Jurkat, Clone E6-1 (cell line): ENCODE results near the gene HOXA6.

Experiments used
- DNase-seq: peaks from one replicate; pipeline ENCODE4 v3.0.0-alpha.2; 2011; ENCODE audit warnings: low read depth, low spot score
- H3K4me3 ChIP-seq: 2 replicates; pipeline ENCODE4 v1.5.1; 2011; ENCODE audit warnings: mild to moderate bottlenecking, low read length, control low read depth, moderate library complexity

HOXA6 gene

DNA sequence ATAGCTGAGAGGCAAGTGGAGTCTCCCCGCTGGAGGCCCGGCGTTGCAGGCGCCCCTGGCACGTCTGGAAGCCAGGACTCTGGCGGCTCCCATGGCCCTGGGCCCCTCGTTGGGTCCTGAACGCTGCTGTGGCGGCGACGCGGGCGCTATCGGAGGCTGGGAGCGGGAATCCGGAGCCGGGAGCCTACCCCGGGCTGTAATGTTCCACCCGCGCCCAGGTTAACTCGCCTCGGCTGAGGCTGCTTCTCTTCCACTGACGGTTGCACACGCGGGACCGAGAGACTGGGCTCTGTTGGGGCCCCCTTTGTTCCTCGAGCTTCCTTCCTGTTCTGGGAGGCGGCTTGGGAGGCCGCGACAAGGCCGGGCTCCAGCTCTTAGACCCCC is 2.8 kb downstream of the HOXA6 start:
- no peak overlapping the region for H3K4me3 ChIP-seq
- DNase-seq, result no peak

DNA sequence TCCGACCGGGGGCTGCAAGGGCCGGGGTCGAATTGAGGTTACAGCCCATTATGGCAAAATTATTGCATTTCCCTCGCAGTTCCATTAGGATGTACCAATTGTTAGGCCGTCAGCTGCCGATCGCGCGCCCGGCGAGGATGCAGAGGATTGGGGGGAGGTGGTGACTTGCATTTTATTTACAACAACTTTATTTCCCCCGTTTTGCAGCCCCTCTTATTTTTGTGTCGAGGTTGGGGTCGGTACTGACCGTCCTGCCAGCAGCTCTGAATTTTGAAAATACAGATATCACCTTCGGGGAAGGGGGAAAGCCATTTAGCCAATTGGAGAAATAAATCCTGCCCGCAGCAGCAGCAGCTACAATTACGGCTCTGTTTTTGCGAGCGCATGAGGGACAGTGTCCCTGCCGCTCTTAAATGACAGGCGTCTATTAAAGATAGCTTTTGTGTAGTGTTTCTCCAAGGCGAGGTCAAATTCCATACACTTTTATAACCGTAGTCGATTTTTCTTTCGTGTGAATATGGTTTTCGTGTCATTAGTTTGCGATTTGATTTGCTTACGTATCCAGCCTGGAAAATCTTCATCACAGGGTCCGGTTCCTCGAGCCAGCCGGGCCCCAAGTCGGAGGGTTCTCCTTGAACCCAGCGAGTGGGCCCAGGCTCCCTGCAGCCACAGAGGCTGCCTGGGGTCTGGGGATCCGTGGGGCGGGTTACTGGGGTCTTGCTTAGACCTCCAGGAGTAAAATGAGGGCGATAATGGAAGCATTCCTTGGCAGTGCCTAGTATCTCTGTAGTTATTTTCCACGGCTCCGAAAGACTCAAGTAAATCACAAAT is 3.4 kb downstream of the HOXA6 start:
- no peak overlapping the region for H3K4me3 ChIP-seq
- DNase-seq, result no peak

DNA sequence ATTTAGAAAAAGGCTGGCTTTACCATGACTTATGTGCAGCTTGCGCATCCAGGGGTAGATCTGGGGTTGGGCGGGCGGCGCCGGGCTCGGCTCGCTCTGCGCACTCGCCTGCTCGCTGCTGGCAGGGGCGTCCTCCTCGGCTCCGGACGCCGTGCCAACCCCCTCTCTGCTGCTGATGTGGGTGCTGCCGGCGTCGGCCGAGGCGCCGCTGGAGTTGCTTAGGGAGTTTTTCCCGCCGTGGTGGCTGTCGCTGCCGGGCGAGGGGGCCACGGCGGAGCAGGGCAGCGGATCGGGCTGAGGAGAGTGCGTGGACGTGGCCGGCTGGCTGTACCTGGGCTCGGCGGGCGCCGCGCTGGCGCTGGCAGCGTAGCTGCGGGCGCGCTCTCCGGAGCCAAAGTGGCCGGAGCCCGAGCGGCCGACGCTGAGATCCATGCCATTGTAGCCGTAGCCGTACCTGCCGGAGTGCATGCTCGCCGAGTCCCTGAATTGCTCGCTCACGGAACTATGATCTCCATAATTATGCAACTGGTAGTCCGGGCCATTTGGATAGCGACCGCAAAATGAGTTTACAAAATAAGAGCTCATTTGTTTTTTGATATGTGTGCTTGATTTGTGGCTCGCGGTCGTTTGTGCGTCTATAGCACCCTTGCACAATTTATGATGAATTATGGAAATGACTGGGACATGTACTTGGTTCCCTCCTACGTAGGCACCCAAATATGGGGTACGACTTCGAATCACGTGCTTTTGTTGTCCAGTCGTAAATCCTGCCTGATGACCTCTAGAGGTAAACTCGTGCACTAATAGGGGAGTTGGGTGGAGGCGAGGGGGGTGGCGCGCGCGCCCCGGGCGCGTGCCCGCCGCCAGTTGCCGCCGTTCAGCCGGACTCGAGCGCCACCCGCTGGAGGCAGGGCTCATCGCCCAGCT is 4.3 kb downstream of the HOXA6 start, which contains the start of gene HOXA5:
Gene HOXA5, minus strand, starts transcription at position 659 of the 927 bp plus-strand sequence. Its CDS starts 74 bp downstream, at position 585.
- H3K4me3 ChIP-seq, result no peak within 1 kb of the TSS
- no peak for DNase-seq

DNA sequence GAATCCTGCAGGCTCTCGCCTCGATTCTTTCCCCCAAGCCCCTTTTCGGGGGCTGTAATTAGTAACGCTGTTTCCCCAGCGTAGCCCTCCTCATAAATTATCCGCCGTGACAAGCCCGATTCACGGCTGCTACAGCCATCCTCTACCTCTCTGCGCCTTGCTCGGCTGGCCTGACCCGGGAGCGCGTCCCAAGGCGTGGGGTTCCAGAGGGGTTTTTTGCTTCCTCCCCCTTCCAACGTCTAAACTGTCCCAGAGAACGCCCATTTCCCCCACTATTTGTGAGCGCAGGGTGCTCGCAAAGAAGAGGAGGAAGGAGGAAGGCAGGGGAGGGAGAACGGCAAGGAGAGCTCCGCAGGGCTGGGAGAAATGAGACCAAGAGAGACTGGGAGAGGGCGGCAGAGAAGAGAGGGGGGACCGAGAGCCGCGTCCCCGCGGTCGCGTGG is 5.0 kb downstream of the HOXA6 start:
- H3K4me3 ChIP-seq, result no peak overlapping the region
- no peak for DNase-seq

GRCh38 chr7:27141923-27142579 is 5.5 kb downstream of the HOXA6 start:
- no peak for DNase-seq
- no peak overlapping the region for H3K4me3 ChIP-seq

- DNase-seq, result no peak
- H3K4me3 ChIP-seq, result no peak overlapping the region
Observed at GRCh38 chr7:27141137-27141922, 6.2 kb downstream of the HOXA6 start.

DNA sequence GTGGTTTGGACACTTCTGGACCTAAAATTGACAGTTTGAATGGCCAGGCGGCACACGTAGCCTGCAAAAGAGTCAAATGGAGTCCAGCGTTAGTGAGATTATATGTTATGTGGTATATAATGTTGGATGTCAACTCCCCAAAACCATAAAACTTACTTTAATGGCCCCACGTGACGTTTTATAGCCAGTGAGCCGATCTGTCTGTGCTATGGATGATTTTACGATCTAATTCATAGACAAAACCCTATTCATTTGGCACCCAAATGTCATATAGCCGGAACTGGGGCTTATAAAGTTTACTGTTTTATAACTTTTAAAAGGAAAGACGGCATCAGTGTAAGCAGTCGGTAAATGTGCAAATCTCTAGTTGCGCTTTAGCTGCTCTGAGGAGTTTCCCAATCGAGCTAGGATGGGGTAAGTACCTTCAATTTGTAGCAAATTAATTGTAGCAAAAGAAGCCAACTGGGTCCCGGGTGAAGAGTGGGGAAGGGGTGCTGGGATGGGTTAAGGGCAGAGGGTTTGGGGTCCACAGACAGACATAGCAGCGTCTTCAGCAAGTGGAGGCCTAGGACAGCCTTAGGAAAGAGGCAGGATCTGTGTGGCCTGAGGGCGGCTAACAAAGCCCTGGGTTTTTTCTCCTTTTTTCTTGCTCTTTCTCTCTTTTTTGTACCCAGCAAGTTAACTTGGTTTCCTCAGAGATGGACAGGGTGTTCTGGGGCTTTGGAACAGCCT is 7.3 kb downstream of the HOXA6 start:
- no peak overlapping the region for H3K4me3 ChIP-seq
- no peak for DNase-seq

- no peak for DNase-seq
- H3K4me3 ChIP-seq, result no peak overlapping the region
Observed at GRCh38 chr7:27139334-27140125, 8.0 kb downstream of the HOXA6 start.

- no peak for DNase-seq
- H3K4me3 ChIP-seq, result no peak overlapping the region
Observed at GRCh38 chr7:27138985-27139333, 8.6 kb downstream of the HOXA6 start.

DNA sequence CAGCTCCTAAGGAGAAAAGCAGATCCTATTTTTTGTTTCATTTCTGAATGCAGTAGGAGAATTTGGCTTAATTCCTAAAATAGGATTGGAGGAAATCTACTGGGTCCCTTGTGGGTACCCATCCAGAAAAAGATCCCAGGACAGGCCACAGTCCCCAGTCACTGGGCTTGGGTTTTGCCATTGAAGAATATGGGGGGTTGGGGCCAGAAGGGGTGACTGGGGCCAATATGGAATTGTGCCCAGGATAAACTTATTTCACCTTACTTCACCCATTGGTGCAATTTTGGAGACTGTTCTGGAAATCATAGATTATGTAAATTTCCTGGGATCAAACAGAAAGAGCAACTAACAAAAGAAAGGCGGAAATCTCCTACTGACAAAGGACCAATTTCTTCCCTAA is 9.1 kb downstream of the HOXA6 start:
- DNase-seq, result no peak
- no peak overlapping the region for H3K4me3 ChIP-seq

- no peak for DNase-seq
- H3K4me3 ChIP-seq, result no peak overlapping the region
Observed at GRCh38 chr7:27137640-27138315, 9.8 kb downstream of the HOXA6 start.

DNA sequence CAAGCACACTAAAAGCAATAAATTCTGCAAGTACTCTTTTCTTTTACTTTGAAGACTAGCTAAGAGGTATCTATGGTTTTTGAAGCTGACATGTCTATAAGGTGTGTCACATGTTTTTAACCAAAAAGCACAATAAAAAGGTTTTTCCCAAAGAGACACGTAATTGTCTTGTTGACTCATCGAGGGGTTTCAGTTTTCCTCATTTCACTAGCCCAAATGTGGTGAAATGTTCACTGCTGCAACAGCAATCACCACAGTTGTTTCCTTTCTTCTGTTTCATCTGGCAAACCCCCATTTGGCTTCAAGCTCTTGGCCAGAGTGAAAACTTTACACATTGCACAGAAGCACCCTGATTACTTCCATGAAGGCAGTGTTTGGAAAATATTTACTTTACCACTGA is 13.2 kb downstream of the HOXA6 start:
- no peak overlapping the region for H3K4me3 ChIP-seq
- DNase-seq, result no peak

DNA sequence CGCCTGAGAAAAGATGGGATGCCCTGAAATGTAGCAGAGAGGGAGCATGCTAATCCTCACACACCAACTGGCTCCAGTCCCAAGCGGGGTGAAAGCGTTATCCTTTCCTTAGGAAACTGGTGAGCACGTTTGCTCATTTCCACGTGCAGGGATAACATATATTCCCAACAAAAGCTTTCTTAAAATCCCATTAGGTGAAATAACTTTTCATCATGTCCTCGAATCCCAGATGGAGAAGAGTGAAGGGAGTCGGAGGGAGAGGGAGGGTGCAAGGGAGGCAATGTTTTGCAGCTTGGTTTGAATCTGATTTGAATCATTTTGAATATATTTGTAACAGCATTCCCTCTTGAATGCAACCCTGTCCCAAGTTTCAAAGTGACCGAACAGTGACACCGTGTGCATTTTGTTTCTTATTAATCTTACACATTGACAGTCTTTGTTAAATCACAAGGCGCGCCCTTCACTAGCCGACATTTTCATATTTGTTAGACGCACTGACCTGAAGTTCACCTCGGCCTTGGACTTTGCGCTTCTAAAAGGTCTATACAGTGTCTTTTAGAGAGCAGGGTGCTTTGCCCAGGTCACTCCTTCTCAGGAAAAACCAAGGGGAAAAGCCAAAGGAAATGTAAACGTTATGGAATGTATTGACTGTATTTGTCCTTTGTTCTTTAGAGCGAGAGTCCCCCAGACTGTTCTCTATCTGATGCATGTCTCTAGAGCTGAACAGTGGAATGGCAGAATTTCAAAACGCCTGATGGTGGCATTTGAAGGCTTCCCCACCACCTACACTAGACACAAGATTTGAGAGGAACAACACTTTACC is 14.0 kb downstream of the HOXA6 start:
- H3K4me3 ChIP-seq, result no peak overlapping the region
- DNase-seq, result no peak

DNA sequence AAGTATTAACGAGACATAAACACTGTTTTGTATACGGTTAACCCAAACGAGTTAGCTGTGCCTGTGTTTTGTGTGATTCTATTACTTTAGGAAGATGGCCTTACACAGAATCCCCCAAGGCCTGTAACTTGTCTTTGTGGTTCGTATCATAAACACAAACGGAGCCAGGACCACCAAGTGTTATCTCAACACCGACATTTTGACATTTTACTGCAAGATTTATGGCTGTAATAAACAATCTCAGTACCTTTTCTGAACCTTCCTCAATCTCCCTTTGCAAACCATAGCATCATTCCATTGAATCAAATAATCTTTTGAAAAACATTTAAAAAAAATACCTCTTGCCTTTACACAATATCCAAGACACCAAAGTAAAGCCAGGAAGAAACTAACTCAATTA is 14.6 kb downstream of the HOXA6 start:
- no peak for DNase-seq
- no peak overlapping the region for H3K4me3 ChIP-seq

DNA sequence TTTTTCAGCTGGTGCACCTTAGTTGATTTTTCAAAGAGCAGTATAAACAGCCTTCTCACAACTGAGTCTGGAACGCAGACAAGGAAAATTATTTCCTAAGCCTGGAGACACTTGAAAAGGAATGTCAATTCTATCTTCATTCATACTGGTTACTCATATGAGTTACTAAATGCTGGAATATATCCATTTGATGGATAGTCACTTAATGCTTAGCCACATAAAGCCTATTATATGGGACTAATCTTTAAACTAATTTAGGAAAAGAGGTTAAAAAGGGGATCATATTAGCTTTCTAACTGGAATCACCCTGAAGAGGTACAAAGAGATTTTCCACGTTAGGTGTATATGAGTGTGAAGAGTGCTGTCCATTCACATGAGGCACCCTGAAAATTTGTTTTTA is 15.4 kb downstream of the HOXA6 start:
- DNase-seq, result no peak
- H3K4me3 ChIP-seq, result no peak overlapping the region

GRCh38 chr7:27131390-27131819 is 16.2 kb downstream of the HOXA6 start:
- no peak overlapping the region for H3K4me3 ChIP-seq
- no peak for DNase-seq
